Activated CD4-positive, alpha-beta T cell treated with anti-CD3 and anti-CD28 coated beads for 36 hours (primary cell): ENCODE data around the gene SFRP4. TPM values are rescaled to one million over a fixed set of nuclear protein-coding genes. Genes with fewer than 3 reads are reported as not detected.

Source experiments
- ATAC-seq: fragments of 200-7000 bp; cut with Tn5 transposase; one replicate; pipeline ENCODE4 v1.10.0; 2021; ENCODE audit warnings: mild to moderate bottlenecking, moderate library complexity
- CTCF ChIA-PET: fragments of 350-600 bp; sonication (Branson Sonifier 250); formaldehyde crosslinking; loops from one replicate; lab custom pipeline; 2021; ENCODE audit warnings: antibody characterized with exemption; lab: Charles Lee
- POLR2A ChIA-PET: fragments of 350-600 bp; sonication (Branson Sonifier 250); formaldehyde crosslinking; loops from one replicate; lab custom pipeline; 2021; ENCODE audit warnings: antibody characterized with exemption, inconsistent platforms; lab: Charles Lee
- DNase-seq: peaks from one replicate; pipeline ENCODE4 v3.0.0-alpha.2; 2020
- H3K27ac Mint-ChIP-seq: one replicate; pipeline ENCODE4 v1.8.0; 2021; ENCODE audit warnings: mixed read lengths
- H3K27me3 Mint-ChIP-seq: one replicate; pipeline ENCODE4 v1.8.0; 2021; ENCODE audit warnings: mixed read lengths
- H3K36me3 Mint-ChIP-seq: one replicate; pipeline ENCODE4 v1.8.0; 2021; ENCODE audit warnings: low read depth, mixed read lengths
- H3K4me1 Mint-ChIP-seq: one replicate; pipeline ENCODE4 v1.8.0; 2021; ENCODE audit warnings: mixed read lengths
- H3K4me3 Mint-ChIP-seq: one replicate; pipeline ENCODE4 v1.8.0; 2021; ENCODE audit warnings: mild to moderate bottlenecking, moderate library complexity, mixed read lengths
- H3K9me3 Mint-ChIP-seq: one replicate; pipeline ENCODE4 v1.8.0; 2021; ENCODE audit warnings: low read depth, mixed read lengths
- intact Hi-C, 2 experiments: fragments of 100-400 bp; cut with DNase I in 1 of 2; cut with micrococcal nuclease in 1 of 2; formaldehyde crosslinking; loops; one replicate each; pipeline versions ENCODE4 v1.14.2 to v1.15.1; 2022 to 2024; cut with DNase I, micrococcal nuclease
- total RNA-seq, 2 experiments: library from RNA; stranded (reverse); gene quantifications; one replicate each; pipeline ENCODE4 v1.2.3, GENCODE V29; 2021

SFRP4 gene
- total RNA-seq, 2 experiments from 2014 or later, result not detected

DNA sequence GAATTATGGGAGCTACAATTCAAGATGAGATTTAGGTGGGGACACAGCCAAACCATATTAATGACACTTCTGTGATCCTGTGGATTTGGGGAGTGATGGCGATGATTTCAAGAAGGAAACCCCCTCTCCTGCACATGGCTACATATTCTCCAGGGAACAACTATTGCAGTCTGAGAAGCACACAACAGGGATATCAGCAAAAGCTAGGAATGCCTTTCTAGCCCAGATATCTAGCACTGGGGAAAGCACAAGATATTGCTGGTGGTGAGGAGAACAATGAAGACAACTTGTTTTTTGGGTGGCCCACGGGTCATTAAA, 28.1 kb upstream of the SFRP4 start:
- intact Hi-C loops, result no loop called here
- ATAC-seq (no peak), DNase-seq (no peak)
- H3K4me3 Mint-ChIP-seq, result no peak overlapping the region
- no peak overlapping the region for H3K27ac Mint-ChIP-seq
- CTCF ChIA-PET, result interaction anchor here (1.6 kb wide), 1 partner anchor 271 kb away, joined by 4 read pairs; no protein-coding TSS in a partner anchor
- H3K27me3 Mint-ChIP-seq, result no peaks in the 10 kb centered on the region
- POLR2A ChIA-PET, result no interaction called here
- H3K36me3 Mint-ChIP-seq, result no peaks in the 10 kb centered on the region
- H3K4me1 Mint-ChIP-seq, result no peaks in the 10 kb centered on the region
- peaks cover 4% of the 10 kb centered on the region for H3K9me3 Mint-ChIP-seq

DNA sequence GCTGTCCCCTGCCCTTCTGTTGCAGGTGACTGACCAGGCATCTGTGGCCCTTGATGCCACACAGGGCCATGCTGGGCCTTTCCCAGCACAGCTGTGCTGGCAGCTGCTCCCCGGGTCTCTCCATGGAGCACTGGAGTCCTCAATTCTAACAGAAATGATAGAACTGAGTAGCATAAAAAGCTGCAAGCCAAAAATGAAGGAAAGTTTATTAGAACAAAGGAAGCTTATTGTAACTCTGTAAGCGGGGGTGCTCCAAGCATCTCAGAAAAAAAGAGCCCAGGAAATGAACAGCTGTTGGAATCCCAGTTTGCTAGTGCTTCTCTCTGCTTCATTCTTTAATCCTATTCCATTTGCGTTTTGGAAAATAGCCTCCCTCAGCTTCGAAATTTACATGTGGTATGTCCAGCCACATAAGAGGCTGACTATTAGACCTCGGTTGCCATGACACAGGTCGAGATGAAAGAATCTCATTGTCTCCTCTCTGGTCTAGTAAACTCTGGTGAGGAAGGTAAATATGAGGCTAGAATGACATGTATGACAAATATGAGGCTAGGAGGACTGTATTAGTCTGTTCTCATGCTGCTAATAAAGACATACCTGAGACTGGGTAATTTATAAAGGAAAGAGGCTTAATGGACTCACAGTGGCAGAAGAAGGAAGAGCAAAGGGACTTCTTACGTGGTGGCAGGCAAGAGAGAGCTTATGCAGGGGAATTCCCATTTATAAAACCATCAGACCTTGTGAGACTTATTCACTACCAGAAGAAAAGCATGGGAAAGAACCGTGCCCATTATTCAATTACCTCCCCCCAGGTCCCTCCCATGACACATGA, 27.5 kb upstream of the SFRP4 start:
- no peak overlapping the region for H3K27ac Mint-ChIP-seq
- no peak for ATAC-seq
- ChIA-PET CTCF (interaction anchor here (1.6 kb wide), 1 partner anchor 271 kb away, joined by 4 read pairs; no protein-coding TSS in a partner anchor), POLR2A (no interaction called here)
- no peaks in the 10 kb centered on the region for H3K36me3 Mint-ChIP-seq
- H3K9me3 Mint-ChIP-seq, result peaks cover 4% of the 10 kb centered on the region
- DNase-seq, result no peak
- no peaks in the 10 kb centered on the region for H3K4me1 Mint-ChIP-seq
- no peaks in the 10 kb centered on the region for H3K27me3 Mint-ChIP-seq
- H3K4me3 Mint-ChIP-seq, result no peak overlapping the region
- intact Hi-C loops, result no loop called here

DNA sequence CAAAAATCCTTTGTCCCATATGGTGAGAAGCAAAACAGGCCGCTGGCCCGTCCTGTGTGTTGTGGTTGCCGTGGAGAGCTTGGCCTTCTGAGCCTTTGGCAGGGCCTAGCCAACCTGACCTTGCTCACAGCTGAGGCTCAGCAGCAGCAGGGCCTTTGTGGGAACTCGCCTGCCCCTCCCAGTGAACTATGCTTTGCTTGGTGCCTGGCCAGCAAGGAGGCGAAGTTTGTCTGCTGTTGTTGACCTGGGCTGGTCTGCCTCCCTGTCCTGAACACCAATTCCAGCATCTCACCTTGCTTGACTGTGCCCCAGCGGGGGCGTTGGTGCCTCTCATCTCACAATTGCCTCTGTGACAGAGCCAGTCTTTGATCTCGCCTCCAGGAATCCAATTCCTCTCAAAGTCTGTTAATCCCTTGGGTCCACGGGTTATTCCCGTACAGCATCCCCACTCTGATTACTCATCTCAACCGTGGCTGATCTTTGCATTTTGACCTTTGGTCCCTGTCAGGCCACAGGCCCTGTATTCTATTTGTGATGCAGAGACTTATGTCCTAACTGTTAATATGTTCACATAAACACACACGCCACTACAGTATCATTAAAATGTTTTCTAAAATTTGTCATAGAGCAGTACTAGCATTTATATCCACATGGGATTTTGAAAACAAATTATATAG, 26.5 kb upstream of the SFRP4 start:
- Mint-ChIP-seq H3K36me3 (no peaks in the 10 kb centered on the region), H3K9me3 (peaks cover 4% of the 10 kb centered on the region), H3K4me1 (no peaks in the 10 kb centered on the region), H3K27me3 (no peaks in the 10 kb centered on the region), H3K4me3 (no peak overlapping the region), H3K27ac (no peak overlapping the region)
- ATAC-seq, result no peak
- POLR2A ChIA-PET, result no interaction called here
- intact Hi-C loops, result no loop called here
- DNase-seq, result no peak
- CTCF ChIA-PET, result interaction anchor here (1.6 kb wide), 1 partner anchor 272 kb away, joined by 4 read pairs; no protein-coding TSS in a partner anchor

DNA sequence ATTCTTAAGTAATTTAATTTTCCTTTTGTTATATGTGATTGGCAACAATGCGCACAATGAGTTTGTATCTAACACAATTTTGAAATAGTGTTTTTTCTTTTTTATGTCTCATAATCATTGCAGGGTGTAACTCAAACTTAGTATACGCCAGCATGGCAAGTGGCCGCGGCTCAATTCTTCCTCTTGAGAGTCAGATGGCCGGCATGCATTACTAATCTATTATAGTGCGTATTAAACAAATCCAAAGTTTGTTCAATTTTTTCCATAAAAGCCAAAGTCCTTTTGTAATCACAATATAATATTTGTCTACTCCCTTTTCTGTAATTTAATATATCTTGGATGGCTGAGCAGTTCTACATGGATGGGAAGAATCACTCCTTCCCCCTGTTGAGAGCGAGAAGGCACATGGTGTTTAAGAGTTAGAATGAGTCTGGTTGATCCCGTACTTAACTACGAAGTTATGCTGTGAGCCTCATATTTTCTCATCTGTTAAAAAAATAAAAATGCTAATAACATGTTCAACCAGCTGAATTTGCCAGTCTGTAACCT, 16.5 kb upstream of the SFRP4 start:
- Mint-ChIP-seq H3K27me3 (peaks cover 3% of the 10 kb centered on the region), H3K4me3 (no peak overlapping the region), H3K4me1 (no peaks in the 10 kb centered on the region), H3K27ac (no peak overlapping the region), H3K9me3 (no peaks in the 10 kb centered on the region), H3K36me3 (no peaks in the 10 kb centered on the region)
- intact Hi-C loops, result no loop called here
- DNase-seq, result no peak
- no peak for ATAC-seq
- POLR2A ChIA-PET, result no interaction called here
- CTCF ChIA-PET, result interaction anchor here (0.7 to 1.3 kb wide), 2 partner anchors 16 to 258 kb away, joined by 3 to 4 read pairs; no protein-coding TSS in a partner anchor

DNA sequence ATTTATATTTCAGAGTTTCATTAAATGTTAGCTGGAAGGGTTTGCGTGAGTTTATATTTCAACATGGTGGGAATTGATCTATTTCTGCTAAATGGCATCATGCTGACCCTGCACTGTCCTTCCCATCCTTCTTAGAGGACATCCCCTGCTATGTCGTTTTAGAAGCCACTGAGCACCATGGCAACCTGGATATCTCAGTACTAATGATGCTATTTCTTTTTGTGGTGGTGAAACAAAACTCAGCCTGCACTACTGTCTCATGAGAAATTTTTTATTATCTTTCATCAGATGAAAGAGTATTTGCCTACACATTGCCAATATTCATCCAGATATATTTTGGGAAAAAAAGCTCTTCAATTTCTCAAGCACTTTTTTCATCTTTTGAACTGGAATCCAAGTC, 15.9 kb upstream of the SFRP4 start:
- Mint-ChIP-seq H3K4me3 (no peak overlapping the region), H3K4me1 (no peaks in the 10 kb centered on the region), H3K27ac (no peak overlapping the region), H3K27me3 (peaks cover 3% of the 10 kb centered on the region), H3K36me3 (no peaks in the 10 kb centered on the region), H3K9me3 (no peaks in the 10 kb centered on the region)
- CTCF ChIA-PET, result interaction anchor here (1.3 kb wide), 1 partner anchor 15 kb away, joined by 4 read pairs; no protein-coding TSS in a partner anchor
- intact Hi-C loops, result no loop called here
- POLR2A ChIA-PET, result no interaction called here
- DNase-seq (no peak), ATAC-seq (no peak)

DNA sequence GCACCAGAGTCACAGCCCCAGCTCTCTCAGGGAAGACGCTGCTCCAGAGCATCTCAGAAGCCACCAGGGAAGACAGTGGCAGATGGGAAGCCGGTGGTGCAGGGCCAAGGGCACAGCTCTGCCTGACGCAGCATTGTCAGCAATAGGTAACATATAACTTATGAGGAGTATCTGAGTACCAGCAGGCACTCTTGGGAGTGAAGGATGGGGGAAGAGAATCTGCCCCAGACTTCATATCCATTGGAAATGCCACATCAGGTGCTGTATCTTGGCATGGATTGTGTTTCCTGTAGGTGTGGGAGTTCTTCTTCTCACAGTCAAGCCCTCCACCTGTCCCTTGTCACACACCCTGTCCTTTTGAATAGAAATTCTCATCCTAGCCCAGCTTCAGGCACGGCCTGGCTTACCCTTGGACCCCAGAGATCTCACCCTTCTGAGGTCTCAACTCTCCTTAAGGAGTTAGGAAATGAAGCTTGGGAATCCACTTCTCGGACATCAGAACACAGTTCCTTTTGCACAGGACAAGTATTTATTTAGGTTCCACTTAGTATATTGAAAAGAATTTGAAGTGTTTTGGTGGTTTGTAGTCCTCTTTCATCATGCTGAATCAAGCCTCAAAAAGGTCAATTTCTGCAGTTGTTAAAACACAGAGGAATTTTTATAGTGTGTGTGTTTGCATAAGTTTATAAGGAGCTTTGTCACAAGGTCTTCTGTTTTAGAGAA, 13.8 kb upstream of the SFRP4 start:
- Mint-ChIP-seq H3K4me1 (no peaks in the 10 kb centered on the region), H3K4me3 (no peak overlapping the region), H3K27me3 (peaks cover 8% of the 10 kb centered on the region), H3K27ac (no peak overlapping the region), H3K9me3 (peaks cover 7% of the 10 kb centered on the region), H3K36me3 (no peaks in the 10 kb centered on the region)
- POLR2A ChIA-PET, result no interaction called here
- no peak for DNase-seq
- ATAC-seq, result no peak
- intact Hi-C loops, result no loop called here
- CTCF ChIA-PET, result interaction anchor here (1.0 to 1.1 kb wide), 2 partner anchors 196 to 286 kb away, joined by 3 to 4 read pairs; no protein-coding TSS in a partner anchor

DNA sequence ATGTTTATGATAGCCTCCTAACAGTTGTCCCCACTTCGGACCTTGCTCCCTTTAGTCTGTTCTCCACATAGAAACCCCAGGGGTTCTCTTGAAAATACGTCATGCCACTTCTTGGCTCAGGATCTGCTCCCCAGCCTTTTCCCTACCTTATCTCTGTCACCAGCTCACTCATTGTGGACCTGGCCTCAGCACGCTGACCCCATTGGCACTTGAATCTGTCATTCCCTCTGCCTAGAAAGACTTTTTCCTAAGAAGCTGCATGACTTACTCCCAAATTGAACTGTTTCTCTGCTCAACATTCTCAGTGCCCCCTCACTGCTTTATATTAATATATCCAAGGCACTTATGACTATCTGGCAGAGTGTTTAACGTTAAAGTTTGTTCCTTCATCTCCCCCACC, 12.3 kb upstream of the SFRP4 start:
- no peaks in the 10 kb centered on the region for H3K4me1 Mint-ChIP-seq
- no peak overlapping the region for H3K4me3 Mint-ChIP-seq
- no peaks in the 10 kb centered on the region for H3K36me3 Mint-ChIP-seq
- CTCF ChIA-PET, result interaction anchor here (0.6 to 0.7 kb wide), 3 partner anchors 11 to 569 kb away, joined by 3 to 4 read pairs (median 3); no protein-coding TSS in a partner anchor
- intact Hi-C loops, result no loop called here
- peaks cover 10% of the 10 kb centered on the region for H3K9me3 Mint-ChIP-seq
- peaks cover 5% of the 10 kb centered on the region for H3K27me3 Mint-ChIP-seq
- POLR2A ChIA-PET, result no interaction called here
- no peak overlapping the region for H3K27ac Mint-ChIP-seq
- ATAC-seq, result no peak
- no peak for DNase-seq

DNA sequence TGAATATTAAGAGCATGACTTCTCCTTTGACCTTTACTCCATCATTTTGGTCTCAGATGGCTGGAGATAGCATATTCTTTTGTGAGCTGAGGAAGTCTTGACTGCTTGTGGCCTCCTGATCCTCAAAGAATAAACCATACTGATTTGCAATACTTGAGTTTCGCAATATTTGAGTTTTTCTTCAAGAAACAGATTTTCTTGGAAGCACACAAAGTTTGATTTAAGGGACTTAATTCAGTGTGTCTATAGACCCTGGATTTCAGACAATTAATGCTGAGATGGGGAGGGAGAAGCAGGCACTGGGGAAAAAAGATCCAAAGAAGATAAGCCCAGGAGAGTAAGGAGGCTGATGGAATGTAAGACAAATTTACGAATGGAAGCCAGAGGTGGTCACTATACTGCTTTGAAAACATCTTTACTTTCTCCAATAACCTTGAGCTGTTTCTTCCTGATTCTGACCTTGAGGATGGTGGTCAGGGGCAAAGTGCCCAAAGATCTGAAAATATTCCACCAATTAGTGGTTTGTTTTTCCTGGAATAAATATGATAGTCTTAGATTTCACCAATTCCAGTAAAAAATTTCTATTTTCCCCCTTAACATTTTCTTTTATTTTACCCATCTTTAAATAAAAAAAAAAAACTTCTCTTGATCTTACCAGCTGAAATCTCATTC, 11.3 kb upstream of the SFRP4 start:
- CTCF ChIA-PET, result interaction anchor here (0.7 kb wide), 1 partner anchor 65 kb away, joined by 3 read pairs; no protein-coding TSS in a partner anchor
- H3K4me1 Mint-ChIP-seq, result no peaks in the 10 kb centered on the region
- no peaks in the 10 kb centered on the region for H3K36me3 Mint-ChIP-seq
- ATAC-seq, result no peak
- no peak overlapping the region for H3K4me3 Mint-ChIP-seq
- no peak overlapping the region for H3K27ac Mint-ChIP-seq
- H3K27me3 Mint-ChIP-seq, result peaks cover 9% of the 10 kb centered on the region
- H3K9me3 Mint-ChIP-seq, result peaks cover 10% of the 10 kb centered on the region
- POLR2A ChIA-PET, result no interaction called here
- DNase-seq, result no peak
- intact Hi-C loops, result no loop called here

DNA sequence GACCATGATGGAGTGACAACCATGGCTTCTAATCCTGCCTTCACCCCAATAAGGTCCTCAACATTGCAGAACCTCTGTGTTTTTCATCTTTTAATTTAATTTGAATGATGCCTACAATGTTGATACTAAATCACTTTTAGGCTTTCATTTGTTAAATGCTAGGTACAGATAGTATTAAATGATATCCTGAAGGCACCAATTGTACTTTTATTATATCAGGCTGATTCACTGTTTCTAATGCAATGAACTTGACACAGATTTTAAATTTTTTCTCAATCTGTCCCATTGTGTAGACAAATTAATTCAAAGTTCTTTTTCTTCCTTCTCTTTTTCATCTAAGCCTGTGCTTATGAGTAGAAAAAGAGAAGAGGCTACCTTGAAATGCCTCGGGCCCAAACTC, 9.0 kb upstream of the SFRP4 start:
- Mint-ChIP-seq H3K27ac (no peak overlapping the region), H3K36me3 (no peaks in the 10 kb centered on the region), H3K9me3 (peaks cover 10% of the 10 kb centered on the region), H3K4me3 (no peak overlapping the region), H3K27me3 (peaks cover 18% of the 10 kb centered on the region), H3K4me1 (peaks cover 2% of the 10 kb centered on the region)
- CTCF ChIA-PET, result no interaction called here
- ATAC-seq (no peak), DNase-seq (no peak)
- POLR2A ChIA-PET, result no interaction called here
- intact Hi-C loops, result no loop called here

DNA sequence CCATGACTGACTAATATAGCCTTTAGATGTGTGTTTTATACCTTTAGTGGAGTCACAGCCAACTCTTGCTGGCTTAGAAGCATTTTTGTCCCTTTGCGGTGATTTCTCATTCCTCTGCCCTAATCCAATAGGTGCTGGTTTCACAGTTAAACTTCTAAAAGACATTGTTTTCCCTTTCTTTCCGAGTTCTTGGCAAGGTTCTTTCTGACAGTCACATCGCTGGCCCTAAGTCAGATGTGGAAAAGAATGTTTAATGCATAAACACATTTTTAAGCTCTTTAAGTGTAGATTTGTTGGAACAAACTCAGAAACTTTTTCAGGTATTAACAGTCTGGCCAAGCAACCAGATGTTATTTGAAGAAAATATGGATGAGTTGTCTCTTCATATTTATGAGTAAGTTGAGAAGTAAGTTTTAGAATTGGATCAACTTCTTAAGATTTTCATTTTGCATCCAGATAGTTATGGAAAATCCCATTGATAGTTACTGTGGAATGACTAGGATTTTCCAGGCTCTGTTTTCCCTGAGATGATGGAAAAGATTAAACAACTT, 7.9 kb upstream of the SFRP4 start:
- POLR2A ChIA-PET, result no interaction called here
- DNase-seq (no peak), ATAC-seq (no peak)
- H3K27ac Mint-ChIP-seq, result no peak overlapping the region
- CTCF ChIA-PET, result no interaction called here
- H3K9me3 Mint-ChIP-seq, result peaks cover 10% of the 10 kb centered on the region
- H3K36me3 Mint-ChIP-seq, result no peaks in the 10 kb centered on the region
- H3K4me3 Mint-ChIP-seq, result no peak overlapping the region
- peaks cover 27% of the 10 kb centered on the region for H3K27me3 Mint-ChIP-seq
- H3K4me1 Mint-ChIP-seq, result peaks cover 7% of the 10 kb centered on the region
- intact Hi-C loops, result no loop called here
